GM19328 (cell line): ENCODE data around the gene MAP3K15.
"Not testable (repeated sequence)": the region's sequence is repeated elsewhere in the genome, so short reads cannot be mapped to it uniquely, and the experiment has no call there.

ENCODE experiments used
- ATAC-seq: cut with Tn5 transposase; IDR thresholded peaks from one replicate; pipeline ENCODE4 v1.9.1; 2021; ENCODE audit warnings: mild to moderate bottlenecking, moderate library complexity; ENCODE audit not compliant: unreplicated experiment

MAP3K15 gene

GRCh38 chrX:19541196-19541595 is 25.9 kb upstream of the MAP3K15 start:
- ATAC-seq = no peak

- ATAC-seq = no peak
Measured at GRCh38 chrX:19540076-19540475, 24.8 kb upstream of the MAP3K15 start.

GRCh38 chrX:19539665-19540064 is 24.4 kb upstream of the MAP3K15 start:
- ATAC-seq = no peak

GRCh38 chrX:19535476-19535875 is 20.2 kb upstream of the MAP3K15 start:
- ATAC-seq = no peak

GRCh38 chrX:19532709-19533108 is 17.4 kb upstream of the MAP3K15 start:
- ATAC-seq = no peak

- ATAC-seq = no peak
Measured at GRCh38 chrX:19517965-19518364, 2.7 kb upstream of the MAP3K15 start.

- ATAC-seq = no peak
Measured at GRCh38 chrX:19515615-19516105, 352 bp upstream of the MAP3K15 start.

- no peak for ATAC-seq
Measured at GRCh38 chrX:19513383-19513782, 1.9 kb downstream of the MAP3K15 start.

GRCh38 chrX:19512961-19513360 is 2.3 kb downstream of the MAP3K15 start:
- no peak for ATAC-seq

- no peak for ATAC-seq
Measured at GRCh38 chrX:19512359-19512758, 2.9 kb downstream of the MAP3K15 start.

- ATAC-seq = not testable (repeated sequence)
Measured at GRCh38 chrX:19511796-19512195, 3.5 kb downstream of the MAP3K15 start.

- ATAC-seq = no peak
Measured at GRCh38 chrX:19496711-19497110, 18.6 kb downstream of the MAP3K15 start.

GRCh38 chrX:19487520-19488200 is 27.6 kb downstream of the MAP3K15 start:
- ATAC-seq = no peak

- ATAC-seq = no peak
Measured at GRCh38 chrX:19479458-19479857, 35.9 kb downstream of the MAP3K15 start.

- not testable (repeated sequence) for ATAC-seq
Measured at GRCh38 chrX:19468383-19468782, 46.9 kb downstream of the MAP3K15 start.

- no peak for ATAC-seq
Measured at GRCh38 chrX:19462879-19463278, 52.4 kb downstream of the MAP3K15 start.

- no peak for ATAC-seq
Measured at GRCh38 chrX:19462231-19462630, 53.1 kb downstream of the MAP3K15 start.

- no peak for ATAC-seq
Measured at GRCh38 chrX:19457662-19458061, 57.6 kb downstream of the MAP3K15 start.

GRCh38 chrX:19448077-19448476 is 67.2 kb downstream of the MAP3K15 start:
- no peak for ATAC-seq

- no peak for ATAC-seq
Measured at GRCh38 chrX:19446397-19446796, 68.9 kb downstream of the MAP3K15 start.

- ATAC-seq = not testable (repeated sequence)
Measured at GRCh38 chrX:19445772-19446171, 69.5 kb downstream of the MAP3K15 start.

GRCh38 chrX:19443869-19444526 is 71.3 kb downstream of the MAP3K15 start:
- no peak for ATAC-seq
